H1 (cell line): ENCODE data around the gene SCAPER.

Experiments
- CBX8 ChIP-seq: fragments of 300-800, 300-1000 bp; sonication (generic); IDR thresholded peaks from 2 replicates; pipeline ENCODE4 v1.7.1; 2016; ENCODE audit warnings: low read depth, low read length, borderline replicate concordance
- CTCF ChIP-seq, 3 experiments: IDR thresholded peaks; 1 replicate in 2 of 3; 2 replicates in 1 of 3; pipeline versions ENCODE4 v1.5.1 to v1.6.1; 2011; ENCODE audit warnings: low read length in 3 of 3, mild to moderate bottlenecking in 3 of 3, inconsistent platforms in 2 of 3, low read depth in 1 of 3, moderate library complexity in 1 of 3; ENCODE audit not compliant: insufficient read depth in 1 of 3; ENCODE audit errors: control extremely low read depth in 1 of 3
- E2F6 ChIP-seq: IDR thresholded peaks from 2 replicates; pipeline ENCODE4 v1.6.1; 2012; ENCODE audit warnings: inconsistent platforms
- HDAC2 ChIP-seq, 2 experiments: fragments of 300-600 bp in 1 of 2; sonication (generic) in 1 of 2; IDR thresholded peaks; 2 replicates each; pipeline ENCODE4 v1.6.1; 2011 to 2012; ENCODE audit warnings: low read depth in 2 of 2, low read length in 2 of 2, mild to moderate bottlenecking in 2 of 2, moderate library complexity in 2 of 2, borderline replicate concordance in 1 of 2, inconsistent platforms in 1 of 2
- NRF1 ChIP-seq: IDR thresholded peaks from 2 replicates; pipeline ENCODE4 v1.6.1; 2011; ENCODE audit warnings: mild to moderate bottlenecking, low read depth, low read length, improper control_type of control experiment
- POLR2AphosphoS5 ChIP-seq: IDR thresholded peaks from 2 replicates; pipeline ENCODE4 v1.6.1; 2011; ENCODE audit warnings: low read depth, low read length
- TAF1 ChIP-seq: IDR thresholded peaks from 2 replicates; pipeline ENCODE4 v1.6.1; 2011; ENCODE audit warnings: mild to moderate bottlenecking, low read depth, low read length
- TEAD4 ChIP-seq: IDR thresholded peaks from 2 replicates; pipeline ENCODE4 v1.6.1; 2012; ENCODE audit warnings: low read depth, low read length, inconsistent platforms, mixed read lengths

- no peak for TF ChIP-seq CBX8
- TF ChIP-seq TAF1: no peak
- TF ChIP-seq HDAC2 (IDR thresholded peaks at IDR 0.05; ENCODE audit: borderline replicate concordance in 1 of 2, low read depth in 2 of 2, low read length in 2 of 2): no peak
- no peak for TF ChIP-seq POLR2AphosphoS5
- no peak for TF ChIP-seq NRF1
- TF ChIP-seq CTCF (IDR thresholded peaks at IDR 0.05; ENCODE audit: control extremely low read depth in 1 of 3, insufficient read depth in 1 of 3, low read depth in 1 of 3, low read length in 3 of 3): no peak
- TF ChIP-seq E2F6: no peak
- TF ChIP-seq TEAD4: no peak
These were observed 81.2 kb downstream of the SCAPER start for GRCh38 chr15:76823890-76824289.
